ENCODE measurements around the gene TCTN1.
A peak's percentile ranks its signal among the peaks of the same experiment; 100 is the strongest.
"Not testable (repeated sequence)": the region's sequence is repeated elsewhere in the genome, so short reads cannot be mapped to it uniquely, and the experiment has no call there.

TCTN1 gene

DNA sequence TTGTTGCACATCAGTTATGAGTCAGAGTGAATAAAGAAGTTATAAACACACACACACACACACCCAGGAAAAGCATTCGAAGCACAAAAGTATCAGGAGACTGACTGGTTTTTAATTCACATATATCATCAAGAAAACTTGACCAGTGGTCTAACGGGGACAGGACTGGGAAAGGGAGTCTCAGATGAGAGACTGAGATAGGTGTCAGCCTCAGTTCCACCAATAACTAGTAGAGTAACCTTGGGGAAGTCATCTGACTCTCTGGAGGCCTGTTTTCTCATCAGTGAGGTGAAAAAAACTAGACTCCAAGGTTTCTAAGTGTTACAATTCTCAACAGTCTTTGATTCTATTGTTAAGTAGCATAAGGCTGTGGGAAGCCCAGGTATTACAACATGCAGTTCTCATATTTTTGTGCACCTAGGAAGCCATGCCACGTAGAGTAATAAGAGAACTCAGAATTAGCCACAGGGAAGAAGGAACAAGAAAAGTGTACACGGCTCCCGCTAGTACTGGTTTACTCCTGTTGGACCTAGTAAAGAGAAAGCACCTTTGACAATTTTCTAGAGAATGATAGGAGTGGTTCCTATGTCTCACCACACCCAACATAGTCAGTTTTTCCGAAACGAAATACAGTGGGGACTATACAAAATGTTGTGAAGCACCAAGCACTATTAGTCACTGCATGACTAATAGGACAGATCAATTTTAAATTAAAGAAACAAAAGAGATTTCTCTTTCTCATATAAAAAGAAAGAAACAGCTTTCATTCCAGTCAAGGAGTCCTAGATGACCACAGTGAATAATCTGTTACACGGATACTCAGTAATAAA, 35.9 kb upstream of the TCTN1 start:
- Histone ChIP-seq H3K9ac (ENCODE audit: low read length) (no peak overlapping the region), H3K9me3 (ENCODE audit: control insufficient read depth, low read depth, low read length) (no peaks in the 10 kb centered on the region), H3K36me3 (ENCODE audit: control insufficient read depth, low read depth, low read length) (no peaks in the 10 kb centered on the region), H3K27me3 (ENCODE audit: control insufficient read depth, insufficient read depth, low read length) (peaks cover 4% of the 10 kb centered on the region), H3K4me1 (ENCODE audit: control insufficient read depth, low read depth, low read length) (peaks cover 8% of the 10 kb centered on the region), H3K4me3 (ENCODE audit: low read length) (no peak overlapping the region), H3K27ac (ENCODE audit: low read length) (no peak overlapping the region)

DNA sequence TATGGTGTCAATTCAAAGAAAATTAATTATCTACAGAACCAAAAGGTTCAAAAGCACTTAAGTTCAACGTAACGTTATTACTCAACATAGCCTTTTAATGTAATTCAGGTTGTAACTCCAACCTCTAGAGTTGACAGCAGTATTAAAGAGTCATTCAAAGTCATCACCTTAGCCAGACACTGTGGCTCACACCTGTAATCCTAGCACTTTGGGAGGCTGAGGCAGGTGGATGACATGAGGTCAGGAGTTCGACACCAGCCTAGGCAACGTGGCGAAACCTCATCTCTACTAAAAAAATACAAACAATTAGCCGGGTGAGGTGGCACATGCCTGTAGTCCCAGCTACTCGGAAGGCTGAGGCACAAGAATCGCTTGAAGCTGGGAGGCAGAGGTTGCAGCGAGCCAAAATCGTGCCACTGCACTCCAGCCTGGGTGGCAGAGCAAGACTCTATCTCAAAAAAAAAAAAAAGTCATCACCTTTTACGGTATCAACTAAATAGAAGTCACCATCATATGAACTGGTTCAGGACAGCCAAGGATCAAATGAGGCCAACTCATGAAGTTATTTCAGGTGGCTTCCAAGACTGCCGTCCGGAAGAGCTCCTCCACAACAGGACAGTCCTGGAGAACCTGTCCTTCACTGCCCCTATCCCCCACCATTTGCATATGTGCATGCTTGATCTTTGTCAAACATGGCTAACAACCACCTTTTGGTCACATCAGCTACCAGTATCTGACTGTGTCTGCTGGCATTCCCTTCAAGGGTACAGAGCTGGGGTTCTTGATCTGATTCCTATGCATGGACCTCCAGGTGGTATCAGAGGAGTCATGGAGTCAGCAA, 35.0 kb upstream of the TCTN1 start:
- peaks cover 12% of the 10 kb centered on the region for H3K4me1 ChIP-seq (ENCODE audit: control insufficient read depth, low read depth, low read length)

GRCh38 chr12:110579535-110580253, 34.2 kb upstream of the TCTN1 start:
- Histone ChIP-seq H3K9me3 (ENCODE audit: control insufficient read depth, low read depth, low read length) (no peaks in the 10 kb centered on the region), H3K9ac (ENCODE audit: low read length) (no peak overlapping the region), H3K4me1 (ENCODE audit: control insufficient read depth, low read depth, low read length) (peaks cover 12% of the 10 kb centered on the region), H3K27me3 (ENCODE audit: control insufficient read depth, insufficient read depth, low read length) (peaks cover 4% of the 10 kb centered on the region), H3K36me3 (ENCODE audit: control insufficient read depth, low read depth, low read length) (no peaks in the 10 kb centered on the region), H3K27ac (ENCODE audit: low read length) (no peak overlapping the region), H3K4me3 (ENCODE audit: low read length) (no peak overlapping the region)

More for the DNA sequence above, 35.0 kb upstream of the TCTN1 start:
- Histone ChIP-seq H3K27me3 (ENCODE audit: control insufficient read depth, insufficient read depth, low read length) (peaks cover 4% of the 10 kb centered on the region), H3K9ac (ENCODE audit: low read length) (no peak overlapping the region), H3K4me3 (ENCODE audit: low read length) (no peak overlapping the region), H3K36me3 (ENCODE audit: control insufficient read depth, low read depth, low read length) (no peaks in the 10 kb centered on the region), H3K27ac (ENCODE audit: low read length) (no peak overlapping the region), H3K9me3 (ENCODE audit: control insufficient read depth, low read depth, low read length) (no peaks in the 10 kb centered on the region)

DNA sequence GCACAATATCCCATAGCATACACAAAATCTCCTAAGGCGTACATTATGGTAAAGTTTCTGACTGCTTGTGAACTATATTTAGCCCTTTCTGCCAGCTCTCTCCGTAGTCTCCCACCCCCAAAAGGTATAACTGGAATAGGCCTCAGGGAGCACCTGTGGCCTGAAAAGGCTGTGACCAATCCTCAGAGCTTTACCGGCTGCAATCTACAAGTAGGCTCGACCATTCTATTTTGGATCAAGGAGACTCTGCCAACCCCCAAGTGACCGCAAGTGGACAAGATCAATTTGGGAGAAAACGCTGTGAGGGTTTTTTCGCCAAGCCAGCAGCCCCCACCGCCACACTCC, 32.0 kb upstream of the TCTN1 start:
- Histone ChIP-seq H3K36me3 (ENCODE audit: control insufficient read depth, low read depth, low read length) (no peaks in the 10 kb centered on the region), H3K4me1 (ENCODE audit: control insufficient read depth, low read depth, low read length) (peaks cover 12% of the 10 kb centered on the region), H3K4me3 (ENCODE audit: low read length) (peak overlapping the region; percentile 74), H3K9ac (ENCODE audit: low read length) (peak overlapping the region; percentile 70), H3K9me3 (ENCODE audit: control insufficient read depth, low read depth, low read length) (no peaks in the 10 kb centered on the region), H3K27me3 (ENCODE audit: control insufficient read depth, insufficient read depth, low read length) (peaks cover 4% of the 10 kb centered on the region), H3K27ac (ENCODE audit: low read length) (no peak overlapping the region)

DNA sequence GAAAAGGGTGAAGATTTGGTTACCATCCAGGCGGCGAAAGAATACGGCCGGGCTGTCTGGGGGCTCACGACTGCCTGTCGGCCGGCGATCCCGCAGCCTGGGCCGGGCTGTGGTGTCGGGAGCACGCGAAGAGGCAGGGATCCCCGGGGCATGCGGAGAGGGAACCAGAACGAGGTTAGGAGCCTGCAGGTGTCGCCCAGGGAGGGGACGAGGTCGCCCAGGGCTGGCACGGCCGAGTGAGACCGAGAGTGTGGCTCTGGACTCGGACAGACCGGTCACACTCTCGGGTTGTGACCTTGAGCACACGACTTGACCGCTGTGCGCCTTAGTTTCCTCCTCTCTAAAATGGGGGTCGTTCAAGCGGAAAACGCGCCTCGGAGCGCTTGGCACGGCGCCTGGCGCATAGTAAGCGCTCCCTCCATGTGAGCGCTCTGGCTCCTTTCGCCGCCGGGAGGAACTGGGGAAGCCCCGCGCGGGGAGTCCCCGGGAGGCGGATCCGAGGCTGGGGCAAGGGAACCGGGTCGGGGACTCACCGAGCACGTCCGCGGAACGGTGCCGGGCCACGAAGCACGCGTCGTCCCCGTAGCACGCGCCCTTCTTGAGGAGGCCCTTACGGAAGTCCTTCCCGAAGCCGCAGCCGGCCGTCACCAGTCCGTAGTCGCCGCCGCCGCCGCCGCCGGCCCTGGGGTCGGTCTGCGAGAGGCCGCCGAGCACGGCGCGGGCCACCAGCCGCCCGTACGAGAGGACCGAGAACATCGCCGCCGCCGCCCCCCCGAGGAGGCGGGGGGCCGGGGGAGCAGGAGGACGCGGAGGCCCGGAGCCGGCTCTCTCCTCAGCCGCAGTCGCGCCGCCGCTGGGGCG, 31.4 kb upstream of the TCTN1 start:
- H3K27ac ChIP-seq (ENCODE audit: low read length) = no peak overlapping the region
- no peaks in the 10 kb centered on the region for H3K9me3 ChIP-seq (ENCODE audit: control insufficient read depth, low read depth, low read length)
- peak overlapping the region; percentile 70 for H3K9ac ChIP-seq (ENCODE audit: low read length)
- H3K4me1 ChIP-seq (ENCODE audit: control insufficient read depth, low read depth, low read length) = peaks cover 12% of the 10 kb centered on the region
- no peaks in the 10 kb centered on the region for H3K36me3 ChIP-seq (ENCODE audit: control insufficient read depth, low read depth, low read length)
- peaks cover 4% of the 10 kb centered on the region for H3K27me3 ChIP-seq (ENCODE audit: control insufficient read depth, insufficient read depth, low read length)
- H3K4me3 ChIP-seq (ENCODE audit: low read length) = peak overlapping the region; percentile 74

DNA sequence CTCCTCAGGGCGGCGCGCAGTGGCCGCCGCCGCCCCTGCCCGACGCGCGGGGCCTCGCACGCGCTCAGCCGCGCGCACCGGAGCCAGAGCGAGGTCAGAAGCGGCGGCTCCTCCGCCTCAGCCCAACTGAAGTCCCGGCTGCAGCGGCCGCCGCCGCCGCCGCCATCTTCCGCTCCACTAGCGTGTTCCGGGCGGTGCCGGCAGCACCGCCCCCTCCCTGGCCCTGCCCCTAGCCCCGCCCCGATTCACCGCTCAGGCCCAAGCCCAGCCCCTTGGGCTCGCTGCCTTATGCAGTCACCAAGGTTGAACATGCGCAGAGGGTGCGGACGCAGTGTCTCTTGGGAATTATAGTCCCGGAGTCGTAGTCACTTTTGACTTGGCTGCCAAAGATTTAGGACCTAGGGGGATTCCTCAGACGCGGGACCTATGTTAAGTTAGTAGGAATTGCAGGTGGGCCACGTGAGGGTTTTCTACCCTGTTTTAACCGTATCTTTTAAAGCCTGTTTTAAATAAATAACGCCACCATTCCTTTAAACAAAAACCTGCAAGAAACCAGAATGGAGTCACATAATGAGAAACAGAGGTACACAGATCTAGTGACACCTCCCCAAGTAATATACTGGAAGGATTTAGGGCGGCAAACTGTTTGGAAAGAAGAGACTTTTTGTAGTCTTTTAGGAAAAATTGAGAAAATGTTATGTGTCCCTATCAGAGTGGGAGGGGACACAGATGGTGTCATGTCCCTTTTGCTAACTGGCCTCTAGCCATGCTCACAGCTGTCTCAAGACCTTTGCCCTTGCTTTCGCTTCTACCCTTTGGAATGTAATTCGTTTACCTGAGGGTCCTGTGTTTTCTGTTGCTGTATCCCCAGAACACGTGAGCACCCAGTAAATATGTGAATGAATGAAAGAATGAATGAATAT, 30.5 kb upstream of the TCTN1 start, which contains the start of gene PPTC7:
PPTC7 (minus strand) TSS at position 182 of the 923 bp plus-strand sequence. CDS start 287 bp downstream, outside the sequence.
- peak within 1 kb of the TSS; percentile 70 for H3K9ac ChIP-seq (ENCODE audit: low read length)
- no peaks in the 10 kb centered on the region for H3K36me3 ChIP-seq (ENCODE audit: control insufficient read depth, low read depth, low read length)
- peaks cover 12% of the 10 kb centered on the region for H3K4me1 ChIP-seq (ENCODE audit: control insufficient read depth, low read depth, low read length)
- no peak within 1 kb of the TSS for H3K27ac ChIP-seq (ENCODE audit: low read length)
- H3K27me3 ChIP-seq (ENCODE audit: control insufficient read depth, insufficient read depth, low read length) = peaks cover 4% of the 10 kb centered on the region
- peak within 1 kb of the TSS; percentile 74 for H3K4me3 ChIP-seq (ENCODE audit: low read length)
- no peaks in the 10 kb centered on the region for H3K9me3 ChIP-seq (ENCODE audit: control insufficient read depth, low read depth, low read length)

GRCh38 chr12:110585231-110585799, 28.6 kb upstream of the TCTN1 start:
- no peak overlapping the region for H3K9ac ChIP-seq (ENCODE audit: low read length)
- peaks cover 4% of the 10 kb centered on the region for H3K27me3 ChIP-seq (ENCODE audit: control insufficient read depth, insufficient read depth, low read length)
- H3K36me3 ChIP-seq (ENCODE audit: control insufficient read depth, low read depth, low read length) = no peaks in the 10 kb centered on the region
- H3K9me3 ChIP-seq (ENCODE audit: control insufficient read depth, low read depth, low read length) = no peaks in the 10 kb centered on the region
- no peak overlapping the region for H3K27ac ChIP-seq (ENCODE audit: low read length)
- H3K4me3 ChIP-seq (ENCODE audit: low read length) = no peak overlapping the region
- H3K4me1 ChIP-seq (ENCODE audit: control insufficient read depth, low read depth, low read length) = peaks cover 6% of the 10 kb centered on the region

DNA sequence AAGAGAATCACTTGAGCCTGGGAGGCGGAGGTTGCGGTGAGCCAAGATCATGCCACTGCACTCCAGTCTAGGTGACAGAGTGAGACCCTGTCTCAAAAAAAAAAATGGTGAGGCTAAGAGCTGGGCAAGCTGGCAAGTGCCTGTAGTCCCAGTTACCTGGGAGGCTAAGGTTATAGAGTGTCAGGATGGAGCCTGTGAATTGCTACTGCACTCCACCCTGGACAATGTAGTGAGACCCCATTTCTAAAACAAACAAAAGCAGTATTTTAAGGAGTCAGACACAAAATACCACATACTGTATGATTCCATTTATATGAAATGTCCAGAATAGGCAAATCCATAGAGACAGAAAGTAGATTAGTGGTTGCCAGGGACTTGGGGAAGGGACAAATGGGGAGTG, 26.8 kb upstream of the TCTN1 start:
- H3K27me3 ChIP-seq (ENCODE audit: control insufficient read depth, insufficient read depth, low read length); H3K36me3 ChIP-seq (ENCODE audit: control insufficient read depth, low read depth, low read length); H3K9me3 ChIP-seq (ENCODE audit: control insufficient read depth, low read depth, low read length); H3K9ac ChIP-seq (ENCODE audit: low read length); H3K27ac ChIP-seq (ENCODE audit: low read length); H3K4me3 ChIP-seq (ENCODE audit: low read length): not testable (repeated sequence)
- peaks cover 10% of the 10 kb centered on the region for H3K4me1 ChIP-seq (ENCODE audit: control insufficient read depth, low read depth, low read length)

- H3K9me3 ChIP-seq (ENCODE audit: control insufficient read depth, low read depth, low read length) = no peaks in the 10 kb centered on the region
- no peak overlapping the region for H3K9ac ChIP-seq (ENCODE audit: low read length)
- no peak overlapping the region for H3K27ac ChIP-seq (ENCODE audit: low read length)
- H3K36me3 ChIP-seq (ENCODE audit: control insufficient read depth, low read depth, low read length) = no peaks in the 10 kb centered on the region
- no peak overlapping the region for H3K4me3 ChIP-seq (ENCODE audit: low read length)
- no peaks in the 10 kb centered on the region for H3K27me3 ChIP-seq (ENCODE audit: control insufficient read depth, insufficient read depth, low read length)
- H3K4me1 ChIP-seq (ENCODE audit: control insufficient read depth, low read depth, low read length) = peaks cover 6% of the 10 kb centered on the region
These were observed 23.9 kb upstream of the TCTN1 start for GRCh38 chr12:110590059-110590458.

DNA sequence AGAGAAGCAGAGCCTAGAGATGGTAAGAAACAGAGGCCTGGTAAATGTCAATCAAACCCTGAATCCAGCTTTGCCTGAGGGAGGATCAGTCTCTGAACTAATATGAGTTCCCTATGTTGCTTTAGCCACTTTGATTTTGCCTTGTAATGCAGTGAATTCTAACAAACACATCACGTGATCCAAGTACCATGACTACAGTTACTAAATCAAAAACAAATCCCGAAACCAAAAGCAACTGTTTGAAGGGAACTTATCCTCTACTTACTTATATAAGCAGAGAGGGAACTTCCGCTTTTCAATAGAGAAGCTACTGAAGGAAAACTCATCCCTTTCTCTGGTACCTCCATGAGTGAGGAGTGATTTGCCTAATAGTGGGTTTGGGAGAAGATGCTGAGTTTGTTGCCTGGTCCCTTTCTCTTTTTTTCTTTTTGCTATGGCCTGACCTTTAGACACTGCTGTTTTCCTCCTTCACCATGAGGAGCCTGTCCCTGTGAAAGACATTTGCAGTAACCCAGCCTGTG, 23.1 kb upstream of the TCTN1 start:
- no peak overlapping the region for H3K27ac ChIP-seq (ENCODE audit: low read length)
- peaks cover 6% of the 10 kb centered on the region for H3K4me1 ChIP-seq (ENCODE audit: control insufficient read depth, low read depth, low read length)
- H3K36me3 ChIP-seq (ENCODE audit: control insufficient read depth, low read depth, low read length) = no peaks in the 10 kb centered on the region
- no peaks in the 10 kb centered on the region for H3K9me3 ChIP-seq (ENCODE audit: control insufficient read depth, low read depth, low read length)
- H3K27me3 ChIP-seq (ENCODE audit: control insufficient read depth, insufficient read depth, low read length) = no peaks in the 10 kb centered on the region
- H3K4me3 ChIP-seq (ENCODE audit: low read length) = no peak overlapping the region
- H3K9ac ChIP-seq (ENCODE audit: low read length) = no peak overlapping the region
